ENCODE results near the gene SH3D21.

GRCh38 chr1:36367798-36368197 is 61.6 kb downstream of the SH3D21 start:
- TF ChIP-seq EZH2phosphoT487 (IDR thresholded peaks at IDR 0.05; ENCODE audit: low read length) (no peak), CTCF (IDR thresholded peaks at IDR 0.05; ENCODE audit: low read length) (no peak)
